Endodermal cell (in vitro differentiated cells): Measurements from ENCODE around the gene LYL1. TPM values are rescaled to one million over a fixed set of nuclear protein-coding genes. Genes with fewer than 3 reads are reported as not detected.

Experiments used
- DNase-seq: peaks from one replicate; pipeline ENCODE4 v3.0.0-alpha.2; 2017
- H3K27ac ChIP-seq: 2 replicates; pipeline ENCODE4 v1.5.1; 2013; ENCODE audit warnings: mild to moderate bottlenecking, low read depth, low read length, moderate library complexity
- H3K27me3 ChIP-seq: 2 replicates; pipeline ENCODE4 v1.6.1; 2013; ENCODE audit warnings: mild to moderate bottlenecking, low read length, moderate library complexity; ENCODE audit not compliant: insufficient read depth, control insufficient read depth, poor library complexity, severe bottlenecking
- H3K36me3 ChIP-seq: 2 replicates; pipeline ENCODE4 v1.7.0; 2013; ENCODE audit warnings: mild to moderate bottlenecking, low read length, moderate library complexity; ENCODE audit not compliant: control insufficient read depth, insufficient read depth
- H3K4me1 ChIP-seq: one replicate; pipeline ENCODE4 v1.7.0; 2013; ENCODE audit warnings: low read length; ENCODE audit not compliant: control insufficient read depth, insufficient read depth
- H3K4me3 ChIP-seq: 2 replicates; pipeline ENCODE4 v1.5.1; 2013; ENCODE audit warnings: mild to moderate bottlenecking, low read length, moderate library complexity
- H3K9ac ChIP-seq: 2 replicates; pipeline ENCODE4 v1.6.1; 2013; ENCODE audit warnings: mild to moderate bottlenecking, low read length, moderate library complexity; ENCODE audit not compliant: poor library complexity, severe bottlenecking; ENCODE audit errors: extremely low read depth
- H3K9me3 ChIP-seq: 2 replicates; pipeline ENCODE4 v1.6.1; 2013; ENCODE audit warnings: mild to moderate bottlenecking, low read length, moderate library complexity; ENCODE audit not compliant: control insufficient read depth
- H3K27ac Mint-ChIP-seq: 2 replicates; pipeline ENCODE4 v1.8.0; 2020; ENCODE audit warnings: mixed read lengths
- H3K27me3 Mint-ChIP-seq: 2 replicates; pipeline ENCODE4 v1.8.0; 2021; ENCODE audit warnings: mild to moderate bottlenecking, mixed read lengths; ENCODE audit not compliant: insufficient read depth
- H3K36me3 Mint-ChIP-seq: 2 replicates; pipeline ENCODE4 v1.8.0; 2020; ENCODE audit warnings: low read depth, mixed read lengths
- H3K4me1 Mint-ChIP-seq: 2 replicates; pipeline ENCODE4 v1.8.0; 2020; ENCODE audit warnings: mixed read lengths
- H3K4me3 Mint-ChIP-seq: 2 replicates; pipeline ENCODE4 v1.8.0; 2020; ENCODE audit warnings: mild to moderate bottlenecking, moderate library complexity, mixed read lengths
- H3K9me3 Mint-ChIP-seq: 2 replicates; pipeline ENCODE4 v1.8.0; 2020; ENCODE audit warnings: mild to moderate bottlenecking, mixed read lengths
- CTCF ChIP-seq: fragments of 200-600 bp; sonication (generic); conservative IDR thresholded peaks from 2 replicates; pipeline ENCODE4 v1.5.0; 2021; ENCODE audit warnings: antibody characterized with exemption, mild to moderate bottlenecking
- WGBS, 2 experiments: methylation state at CpG; one replicate each; pipeline versions ENCODE4 v1.1.5 to v1.1.7; 2013; ENCODE audit warnings: missing lambda C conversion rate in 2 of 2, mixed read lengths in 1 of 2; ENCODE audit not compliant: insufficient coverage in 1 of 2, insufficient read length in 1 of 2; 5-methylcytosine and 5-hydroxymethylcytosine counted together
- total RNA-seq, 2 donors: library from RNA; stranded (reverse); fragmentation: NEBNext Ultra II Directional in 1 of 2; extraction: Animal tissue kit (Norgen Biotek cat#: 25700) in 1 of 2; gene quantifications; 2 replicates in 1 of 2; 3 replicates in 1 of 2; pipeline ENCODE4 v1.2.1, GENCODE V29; 2021

Gene LYL1
- total RNA-seq, 2 donors from 2014 or later: 1.9 to 2.0 TPM

DNA sequence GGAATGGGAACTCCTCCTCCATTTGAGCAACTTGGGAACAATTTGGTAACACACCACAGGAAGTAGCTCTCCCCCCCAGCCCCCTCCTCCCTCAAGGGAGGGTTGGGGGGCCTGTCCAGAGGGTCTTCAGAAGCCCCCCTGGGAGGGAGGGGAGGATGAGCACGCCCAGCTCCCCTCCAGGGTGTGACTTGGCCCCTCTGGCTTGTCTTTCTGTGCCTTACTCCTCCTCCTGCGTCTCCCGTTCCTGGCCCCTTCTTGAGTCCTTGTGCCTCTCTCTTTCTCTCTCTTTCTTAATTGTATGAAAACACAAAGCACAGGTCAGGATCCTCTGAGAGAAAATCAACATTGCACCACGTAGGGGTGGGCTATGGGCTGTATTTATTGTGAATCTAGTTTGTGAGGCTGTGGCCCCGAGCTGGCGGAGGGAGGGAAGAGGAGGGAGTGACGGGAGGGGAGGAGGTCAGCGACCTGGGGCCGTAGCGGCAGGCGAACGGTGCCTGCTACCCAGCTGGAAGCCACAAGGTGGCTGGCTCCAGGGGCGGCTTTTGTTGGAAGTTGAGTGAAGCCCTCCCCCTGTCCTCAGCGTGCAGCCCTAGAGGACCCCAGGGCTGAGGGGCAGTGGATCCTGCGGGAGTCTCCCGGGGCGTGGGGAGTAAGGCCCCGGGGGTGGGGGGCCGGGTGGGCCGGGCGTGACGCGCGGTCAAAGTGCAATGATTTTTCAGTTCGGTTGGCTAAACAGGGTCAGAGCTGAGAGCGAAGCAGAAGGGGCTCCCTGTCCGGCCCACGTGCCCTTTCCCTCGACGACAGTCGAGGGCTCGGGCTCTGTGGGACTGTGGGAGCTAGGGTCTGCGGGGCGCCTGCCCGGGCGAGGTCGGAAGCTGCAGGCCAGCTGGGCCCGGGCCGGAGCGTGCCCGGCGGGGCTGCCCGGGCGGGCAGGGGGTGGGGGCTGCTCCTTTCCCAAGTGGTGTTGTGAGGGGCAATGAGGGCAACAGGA, 6.4 kb downstream of the LYL1 start:
- Mint-ChIP-seq H3K36me3 (peaks cover 6% of the 10 kb centered on the region), H3K27ac (no peak overlapping the region), H3K9me3 (no peaks in the 10 kb centered on the region), H3K27me3 (peaks cover 83% of the 10 kb centered on the region), H3K4me3 (peak overlapping the region; percentile 48), H3K4me1 (peaks cover 14% of the 10 kb centered on the region)
- Histone ChIP-seq H3K27ac (no peak overlapping the region), H3K27me3 (peaks cover 74% of the 10 kb centered on the region), H3K9ac (no peak overlapping the region), H3K4me1 (peaks cover 11% of the 10 kb centered on the region), H3K9me3 (no peaks in the 10 kb centered on the region), H3K4me3 (peak overlapping the region; percentile 63), H3K36me3 (no peaks in the 10 kb centered on the region)
- DNase-seq: peak; percentile 92
- 1 to 3% methylated on average over 28 to 42 of the region's 44 CpGs for WGBS, 2 experiments
- peak; percentile 69 for TF ChIP-seq CTCF

GRCh38 chr19:13095393-13095784, 7.3 kb downstream of the LYL1 start:
- Mint-ChIP-seq H3K4me3 (peak overlapping the region; percentile 48), H3K36me3 (peaks cover 6% of the 10 kb centered on the region), H3K9me3 (no peaks in the 10 kb centered on the region), H3K27me3 (peaks cover 82% of the 10 kb centered on the region), H3K4me1 (peaks cover 21% of the 10 kb centered on the region), H3K27ac (no peak overlapping the region)
- H3K9me3 ChIP-seq: no peaks in the 10 kb centered on the region
- peaks cover 65% of the 10 kb centered on the region for H3K27me3 ChIP-seq
- DNase-seq: peak; percentile 87
- no peak overlapping the region for H3K27ac ChIP-seq
- no peak for TF ChIP-seq CTCF
- WGBS, 2 experiments: 0 to 1% methylated on average over 7 to 25 of the region's 25 CpGs
- no peaks in the 10 kb centered on the region for H3K36me3 ChIP-seq
- H3K4me3 ChIP-seq: peak overlapping the region; percentile 63
- no peak overlapping the region for H3K9ac ChIP-seq
- peaks cover 16% of the 10 kb centered on the region for H3K4me1 ChIP-seq

GRCh38 chr19:13094771-13095392, 7.8 kb downstream of the LYL1 start:
- Mint-ChIP-seq H3K4me3 (peak overlapping the region; percentile 48), H3K27ac (no peak overlapping the region), H3K4me1 (peaks cover 21% of the 10 kb centered on the region), H3K9me3 (no peaks in the 10 kb centered on the region), H3K36me3 (peaks cover 1% of the 10 kb centered on the region), H3K27me3 (peaks cover 81% of the 10 kb centered on the region)
- DNase-seq: peak; percentile 85
- 9 to 13% methylated on average over 11 to 16 of the region's 16 CpGs for WGBS, 2 experiments
- Histone ChIP-seq H3K36me3 (no peaks in the 10 kb centered on the region), H3K4me3 (peak overlapping the region; percentile 63), H3K9ac (no peak overlapping the region), H3K4me1 (peaks cover 16% of the 10 kb centered on the region), H3K27me3 (peaks cover 60% of the 10 kb centered on the region), H3K9me3 (no peaks in the 10 kb centered on the region), H3K27ac (no peak overlapping the region)
- TF ChIP-seq CTCF: peak; percentile 23
